ENCODE measurements around the gene PRPH2.
A peak's percentile ranks its signal among the peaks of the same experiment; 100 is the strongest.

Gene PRPH2

DNA sequence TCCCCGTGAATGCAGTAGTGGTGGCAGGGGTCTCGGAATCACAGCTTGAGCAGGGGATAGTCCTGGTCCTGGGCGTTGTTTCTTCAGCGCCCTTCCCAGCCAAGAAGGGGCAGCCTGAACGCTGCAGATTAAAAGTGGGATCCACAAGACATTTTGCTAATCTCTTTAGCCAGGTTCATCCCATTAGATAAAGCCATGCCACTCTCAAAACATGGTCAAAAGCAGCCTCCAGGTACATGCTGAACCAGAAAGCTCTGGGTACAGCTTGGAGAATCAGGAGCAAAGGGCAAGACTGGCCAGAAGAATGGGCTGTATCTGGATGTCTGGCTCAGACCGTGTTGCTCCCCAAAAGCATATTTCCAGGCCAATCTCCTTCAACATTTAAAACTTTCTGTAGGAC, at the start of gene PRPH2:
Gene PRPH2 (minus strand): TSS at position 101 of the 400 bp plus-strand sequence. CDS start 263 bp downstream, outside the sequence.
- DNase-seq, result no peak

DNA sequence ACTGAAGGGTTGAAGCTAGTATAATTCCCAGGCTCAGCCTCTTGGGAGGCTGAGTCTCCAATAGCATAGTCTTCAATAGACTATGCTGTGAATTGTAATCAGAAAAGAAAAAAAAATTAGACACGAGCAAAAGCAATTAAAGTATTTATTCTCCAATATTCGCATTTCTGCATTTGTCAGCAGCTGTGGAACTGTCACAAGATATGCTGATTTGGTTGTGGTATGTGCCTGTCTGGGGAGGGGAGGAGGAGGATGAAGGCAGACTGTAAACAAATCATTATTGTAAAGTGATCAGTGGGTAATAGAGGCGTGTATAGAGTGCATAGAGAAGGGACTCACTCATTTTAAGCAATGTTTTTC, 49.3 kb upstream of the PRPH2 start:
- DNase-seq, result no peak

- DNase-seq, result no peak
These were observed 47.4 kb upstream of the PRPH2 start for GRCh38 chr6:42769836-42770235.

GRCh38 chr6:42769051-42769450, 46.7 kb upstream of the PRPH2 start:
- DNase-seq, result no peak

- no peak for DNase-seq
These were observed 43.8 kb upstream of the PRPH2 start for GRCh38 chr6:42766163-42766670.

DNA sequence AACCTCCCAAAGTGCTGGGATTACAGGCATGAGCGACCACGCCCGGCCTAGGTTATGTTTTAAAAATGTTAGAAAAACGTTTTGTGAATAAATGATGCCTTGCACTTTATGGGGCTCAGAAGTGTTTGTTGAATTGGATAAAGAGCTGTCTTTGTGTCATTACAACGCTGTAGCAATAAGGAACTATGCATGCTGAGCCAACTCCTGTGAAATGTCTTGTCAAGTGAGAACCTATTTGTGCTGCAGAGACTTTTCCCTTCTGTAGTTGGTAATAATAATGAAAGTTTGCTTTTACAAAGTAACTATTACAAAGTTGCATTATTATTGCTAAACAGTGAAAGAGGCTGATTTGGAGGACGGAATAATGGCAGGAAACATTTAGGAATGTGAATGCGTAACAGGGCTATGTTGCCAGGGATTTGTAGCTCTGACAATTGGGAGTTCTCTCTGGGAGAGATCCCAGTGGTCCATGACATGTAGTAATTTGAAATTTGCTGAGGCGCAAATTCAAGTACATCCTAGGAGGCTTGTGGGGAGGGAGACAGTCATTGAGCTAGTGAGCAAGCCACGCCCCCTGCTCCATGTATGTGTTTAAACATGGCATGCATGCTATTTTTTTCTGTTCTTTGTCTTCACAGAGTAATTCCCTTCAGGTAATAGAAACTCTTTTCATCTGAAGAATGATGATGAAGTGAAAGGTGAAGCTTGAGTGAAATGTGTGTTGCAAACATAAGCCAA, 42.7 kb upstream of the PRPH2 start:
- no peak for DNase-seq

DNA sequence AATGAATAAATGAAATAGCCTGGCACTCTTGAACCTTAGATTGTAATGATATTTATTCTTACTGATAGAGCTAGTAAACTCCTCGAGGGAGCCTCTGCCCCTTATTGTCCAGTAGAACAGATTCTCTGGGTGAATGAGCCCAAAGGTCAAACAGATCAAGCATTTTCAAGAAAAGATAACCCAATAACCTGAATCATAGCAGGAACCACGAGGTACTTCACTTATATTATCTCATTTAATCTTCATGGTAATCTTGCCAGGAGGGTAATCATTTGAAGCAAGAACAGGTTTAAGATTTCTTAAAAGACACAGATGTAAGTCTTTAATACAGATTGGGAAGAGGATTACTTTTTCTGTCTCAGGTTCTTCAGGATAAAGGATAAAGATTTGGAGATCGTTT, 40.6 kb upstream of the PRPH2 start:
- no peak for DNase-seq

DNA sequence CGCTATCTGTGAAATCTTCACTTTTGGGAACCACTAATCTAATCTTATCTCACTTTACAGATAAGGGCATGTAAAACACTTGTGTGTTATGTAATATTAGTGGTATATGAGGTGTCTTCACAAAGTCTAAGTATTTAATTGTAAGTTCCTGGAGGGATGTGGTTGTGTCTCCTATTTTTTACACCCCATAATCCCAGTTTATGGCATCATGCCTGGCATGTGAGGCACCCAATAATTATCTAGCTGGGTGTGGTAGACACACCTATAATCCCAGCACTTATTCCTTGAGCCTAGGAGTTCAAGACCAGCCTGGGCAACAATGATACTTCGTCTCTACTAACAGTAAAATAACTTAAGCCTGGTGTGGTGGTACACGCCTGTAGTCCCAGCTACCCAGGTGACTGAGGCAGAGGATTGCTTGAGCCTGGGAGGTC, 40.0 kb upstream of the PRPH2 start:
- DNase-seq, result no peak

DNA sequence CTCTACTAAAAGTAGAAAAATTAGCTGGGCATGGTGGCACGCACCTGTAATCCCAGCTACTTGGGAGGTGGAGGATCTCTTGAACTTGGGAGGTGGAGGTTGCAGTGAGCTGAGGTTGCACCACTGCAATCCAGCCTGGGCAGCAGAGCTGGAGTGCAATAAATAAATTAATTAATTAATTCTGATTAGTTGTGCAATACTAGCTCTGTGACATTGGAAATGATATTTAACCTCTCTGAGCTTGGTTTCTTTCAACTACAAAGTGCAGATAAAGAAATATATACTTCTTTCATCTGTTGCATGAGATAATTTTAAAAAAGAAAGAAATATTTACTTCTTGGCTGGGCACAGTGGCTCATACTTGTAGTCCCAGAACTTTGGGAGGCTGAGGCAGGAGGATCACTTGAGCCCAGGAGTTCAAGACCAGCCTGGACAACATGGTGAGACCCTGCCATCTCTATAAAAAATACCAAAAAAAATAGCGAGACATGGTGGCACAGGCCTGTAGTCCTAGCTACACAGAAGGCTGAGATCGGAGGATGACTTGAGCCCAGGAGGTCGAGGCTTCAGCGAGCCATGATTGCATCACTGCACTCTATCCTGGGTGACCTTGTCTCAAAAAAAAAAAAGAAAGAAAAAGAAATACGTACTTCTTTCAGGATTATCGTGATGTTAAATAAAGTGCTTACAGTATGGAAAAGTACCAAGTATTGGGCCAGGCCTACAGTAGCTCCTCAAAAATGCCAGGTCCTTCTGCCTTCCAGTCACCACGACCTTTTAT, 39.1 kb upstream of the PRPH2 start:
- DNase-seq, result no peak

GRCh38 chr6:42758756-42759430, 36.5 kb upstream of the PRPH2 start:
- no peak for DNase-seq

DNA sequence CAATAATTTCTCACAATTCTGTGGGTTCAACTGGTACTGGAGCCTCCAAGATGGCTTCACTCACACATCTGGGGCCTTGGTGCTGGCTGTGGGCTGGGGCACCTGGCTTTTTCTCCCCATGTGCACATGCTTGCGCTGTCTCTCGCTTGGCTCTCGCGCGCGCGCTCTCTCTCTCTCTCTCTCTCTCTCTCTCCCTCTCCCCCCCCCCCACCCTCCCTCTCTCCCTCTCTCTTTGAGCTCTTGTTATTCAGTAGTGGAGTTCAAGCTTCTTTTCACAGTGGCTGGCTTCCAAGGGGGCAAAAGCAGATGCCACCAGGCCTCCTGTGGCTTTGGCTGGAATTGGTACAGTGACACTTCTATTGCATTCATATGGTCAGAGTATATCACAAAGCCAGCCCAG, 34.3 kb upstream of the PRPH2 start:
- DNase-seq, result peak; percentile 11

- no peak for DNase-seq
These were observed 32.4 kb upstream of the PRPH2 start for GRCh38 chr6:42754759-42755158.

DNA sequence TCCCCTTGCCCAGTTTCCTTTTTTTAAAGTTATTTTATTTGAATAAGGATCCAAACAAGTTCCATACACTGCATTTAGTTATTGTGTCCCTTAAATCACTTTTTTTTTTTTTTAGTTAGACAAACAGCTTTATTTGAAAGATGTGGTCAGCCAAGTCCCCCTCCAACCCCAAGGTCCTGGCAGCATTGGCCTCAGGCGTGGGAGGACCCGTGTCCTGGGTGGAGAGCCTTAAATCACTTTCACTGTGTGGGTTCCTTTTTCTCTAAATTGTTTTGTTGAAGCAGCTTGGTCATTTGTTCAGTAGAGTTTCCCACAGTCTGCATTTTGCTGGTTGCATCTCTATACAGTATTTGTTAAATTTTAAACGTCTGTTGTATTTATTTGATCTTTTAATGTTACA, 28.7 kb upstream of the PRPH2 start:
- DNase-seq, result no peak

DNA sequence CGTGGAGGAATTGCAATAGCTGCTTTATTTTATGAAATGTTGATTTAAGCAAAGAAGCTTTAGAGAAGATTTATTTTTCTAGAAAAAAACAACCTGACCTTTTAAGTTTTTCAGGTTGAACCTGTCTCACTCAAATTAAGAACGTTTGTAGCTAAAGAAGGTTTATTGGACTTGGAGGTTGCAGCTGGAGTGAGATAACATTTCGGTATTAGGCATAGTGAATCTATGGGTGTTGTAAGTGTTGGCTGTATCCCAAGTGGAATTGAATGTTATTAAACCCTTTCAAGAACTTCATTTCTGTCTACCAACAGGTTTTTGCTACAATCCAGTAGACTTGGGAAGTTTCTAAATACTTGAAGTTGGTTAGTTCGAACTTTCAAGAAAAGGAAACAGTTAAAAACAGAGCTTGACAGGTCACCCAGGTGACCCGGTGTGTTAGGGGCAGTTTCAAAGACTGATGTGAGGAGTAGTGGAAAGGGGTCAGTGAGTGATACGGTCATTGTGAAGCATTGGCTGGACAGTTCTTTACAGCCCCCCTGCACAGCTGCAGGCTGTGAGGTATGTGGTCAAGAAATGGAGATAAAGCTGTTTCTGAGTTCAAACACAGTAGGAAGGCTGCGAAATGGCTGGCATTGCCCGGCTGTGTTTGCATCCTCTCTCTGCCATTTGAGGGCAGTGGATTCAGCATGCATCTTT, 26.0 kb upstream of the PRPH2 start:
- DNase-seq, result no peak

GRCh38 chr6:42746463-42747391, 24.3 kb upstream of the PRPH2 start:
- peak; percentile 64 for DNase-seq

- peak; percentile 98 for DNase-seq
These were observed 23.5 kb upstream of the PRPH2 start, which contains the start of gene TBCC for GRCh38 chr6:42745640-42746462. Gene TBCC (minus strand): TSS chr6:42746103. CDS start chr6:42746073, 30 bp downstream.

DNA sequence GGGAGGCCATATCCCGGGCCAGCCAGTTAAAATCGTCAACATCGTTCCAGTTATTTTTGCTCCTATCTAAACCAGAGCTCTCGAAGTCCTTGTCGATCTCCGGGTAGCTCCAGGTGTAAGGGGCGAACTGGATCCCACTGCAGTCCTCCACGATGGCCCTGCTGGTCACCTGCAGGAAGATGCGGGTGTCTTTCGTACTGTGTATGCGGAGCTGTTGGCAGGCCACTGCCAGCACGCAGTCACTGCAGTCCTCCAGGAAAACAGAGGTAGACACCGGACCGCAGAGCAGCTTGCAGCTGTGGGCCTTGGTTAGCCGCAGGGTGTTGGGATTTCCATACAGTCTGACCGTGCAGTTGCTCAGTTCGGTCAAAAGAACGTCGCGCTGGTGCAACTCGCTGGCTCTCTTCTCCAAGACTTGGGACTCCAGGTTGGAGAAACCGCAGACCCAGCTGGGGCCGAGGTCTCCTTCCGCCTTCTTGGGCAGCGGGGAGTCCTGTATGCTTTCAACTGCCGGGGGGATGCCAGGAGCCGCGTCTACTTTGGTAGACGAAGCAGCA, 22.8 kb upstream of the PRPH2 start:
- no peak for DNase-seq

DNA sequence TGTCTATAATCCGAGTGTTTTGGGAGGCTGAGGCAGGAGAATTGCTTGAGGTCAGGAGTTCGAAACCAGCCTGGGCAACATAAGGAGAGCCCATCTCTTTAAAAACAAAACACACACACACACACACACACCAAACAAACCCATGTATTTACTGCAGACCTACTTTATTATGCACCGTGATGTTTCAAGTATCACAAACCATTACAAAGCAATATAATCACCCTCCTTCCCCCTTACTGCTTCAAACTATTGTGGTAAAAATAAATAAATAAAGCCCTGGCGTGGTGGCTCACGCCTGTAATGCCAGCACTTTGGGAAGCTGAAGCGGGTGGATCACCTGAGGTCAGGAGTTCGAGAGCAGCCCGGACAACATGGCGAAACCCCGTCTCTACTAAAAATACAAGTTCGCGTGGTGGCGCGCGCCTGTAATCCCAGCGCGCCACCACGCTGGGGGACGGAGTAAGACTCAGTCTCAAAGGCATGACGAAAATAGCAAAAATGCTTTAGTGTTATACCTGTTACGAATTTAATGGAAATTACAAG, 22.0 kb upstream of the PRPH2 start:
- DNase-seq, result no peak

DNA sequence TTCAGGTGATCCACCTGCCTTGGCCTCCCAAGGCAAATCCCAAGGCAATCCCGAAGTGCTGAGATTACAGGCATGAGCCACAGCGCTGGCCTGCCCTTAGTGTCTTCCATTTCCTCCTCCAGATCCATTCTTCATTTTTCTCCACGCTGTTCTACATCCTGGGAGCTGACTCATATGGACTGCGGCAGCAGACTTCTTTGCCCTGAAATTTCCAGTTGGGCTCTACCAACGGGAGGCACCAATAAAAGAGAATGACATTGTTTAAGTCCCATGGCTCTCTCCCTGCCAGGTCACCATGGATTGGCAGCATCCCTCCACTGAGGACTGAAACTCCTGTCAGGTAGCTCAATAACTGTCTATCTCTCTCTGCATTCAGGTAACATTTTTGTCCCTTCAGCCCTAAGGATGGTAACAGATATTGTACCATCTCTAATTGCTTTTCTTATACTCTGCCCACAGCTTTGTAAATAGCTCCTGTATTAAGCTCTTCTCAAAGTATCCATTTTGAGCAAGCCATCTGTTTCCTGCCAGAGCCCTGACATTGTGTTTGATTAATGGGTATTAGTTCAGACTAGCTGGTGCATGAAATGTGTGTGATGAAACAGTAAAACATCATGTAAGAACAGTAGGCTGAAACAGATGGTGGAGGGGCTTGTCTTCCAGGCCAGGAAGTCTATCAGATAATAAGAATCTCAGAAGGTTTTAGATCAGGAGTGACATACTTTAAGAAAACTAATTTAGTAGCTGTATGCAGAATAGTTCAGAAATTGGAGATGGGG, 19.9 kb upstream of the PRPH2 start:
- no peak for DNase-seq

All from midbrain (tissue), 1 donor.